SK-N-SH (cell line): Measurements from ENCODE around the gene SLC12A7.

Source experiments
- CTCF ChIP-seq: fragments of 200-600 bp; sonication (generic); IDR thresholded peaks from 2 replicates; pipeline ENCODE4 v1.6.1; 2017; ENCODE audit warnings: antibody characterized with exemption, mild to moderate bottlenecking, moderate library complexity
- RAD21 ChIP-seq: IDR thresholded peaks from 2 replicates; pipeline ENCODE4 v1.6.1; 2012; ENCODE audit warnings: mild to moderate bottlenecking, low read length
- TF ChIP-seq, protein P1 (sequence below): fragments of 150-350 bp; IDR thresholded peaks from 2 replicates; pipeline ENCODE4 v1.6.1; 2017; ENCODE audit warnings: antibody characterized with exemption, low read length, low read depth, borderline replicate concordance
- TF ChIP-seq, protein P2 (sequence below): IDR thresholded peaks from 2 replicates; pipeline ENCODE4 v1.4.0; 2012; ENCODE audit warnings: low read depth

DNA sequence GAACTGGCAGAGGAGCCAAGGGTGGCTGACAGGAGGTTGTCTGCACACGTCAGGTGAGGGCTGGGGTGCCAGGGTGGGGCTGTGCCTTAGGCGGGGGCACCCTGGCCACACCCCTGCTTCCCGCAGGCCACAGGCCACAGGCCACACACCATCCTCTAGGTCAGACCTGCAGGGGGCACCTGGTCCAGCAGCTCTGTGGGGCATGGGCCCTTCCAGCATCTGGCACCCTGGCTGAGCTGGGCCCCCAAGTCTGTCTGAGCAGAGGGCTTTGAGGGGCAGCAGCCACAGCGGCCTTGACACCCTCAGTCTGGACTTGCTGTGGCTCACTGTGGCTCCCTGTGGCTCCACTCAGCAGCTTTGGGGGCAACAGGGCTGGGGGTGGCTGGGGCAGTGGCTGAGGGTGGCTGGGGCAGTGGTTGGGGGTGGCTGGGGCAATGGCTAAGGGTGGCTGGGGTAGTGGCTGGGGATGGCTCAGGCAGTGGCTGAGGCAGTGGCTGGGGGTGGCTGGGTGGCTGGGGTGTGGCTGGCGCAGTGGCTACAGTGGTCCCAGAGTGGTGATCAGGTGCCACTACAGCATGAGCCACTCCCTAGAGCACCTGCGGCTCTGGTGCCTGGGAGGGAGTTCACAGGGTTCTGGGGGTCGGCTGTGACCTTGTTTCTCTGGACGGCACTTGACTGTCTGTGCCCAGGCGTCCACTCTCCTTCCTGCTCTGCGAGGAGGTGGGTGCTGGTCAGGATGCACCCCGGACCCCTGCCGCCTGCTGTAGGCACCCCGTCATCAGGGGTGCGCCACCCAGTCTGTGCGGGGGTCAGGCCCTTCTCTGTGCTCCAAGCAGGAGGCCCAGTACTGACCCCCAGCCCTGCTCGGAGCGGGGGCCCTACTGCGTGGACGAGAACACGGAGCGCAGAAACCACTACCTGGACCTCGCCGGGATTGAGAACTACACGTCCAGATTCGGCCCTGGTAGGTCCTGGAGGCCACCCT lies 76.2 kb downstream of the SLC12A7 start:
- TF ChIP-seq RAD21 (no peak), CTCF (no peak)
- TF ChIP-seq, protein P1, sequence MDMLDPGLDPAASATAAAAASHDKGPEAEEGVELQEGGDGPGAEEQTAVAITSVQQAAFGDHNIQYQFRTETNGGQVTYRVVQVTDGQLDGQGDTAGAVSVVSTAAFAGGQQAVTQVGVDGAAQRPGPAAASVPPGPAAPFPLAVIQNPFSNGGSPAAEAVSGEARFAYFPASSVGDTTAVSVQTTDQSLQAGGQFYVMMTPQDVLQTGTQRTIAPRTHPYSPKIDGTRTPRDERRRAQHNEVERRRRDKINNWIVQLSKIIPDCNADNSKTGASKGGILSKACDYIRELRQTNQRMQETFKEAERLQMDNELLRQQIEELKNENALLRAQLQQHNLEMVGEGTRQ, result no peak
- TF ChIP-seq, protein P2, sequence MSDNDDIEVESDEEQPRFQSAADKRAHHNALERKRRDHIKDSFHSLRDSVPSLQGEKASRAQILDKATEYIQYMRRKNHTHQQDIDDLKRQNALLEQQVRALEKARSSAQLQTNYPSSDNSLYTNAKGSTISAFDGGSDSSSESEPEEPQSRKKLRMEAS, result no peak
